Lung (tissue), 12 donors: ENCODE data around the gene ATXN10. TPM values are rescaled to one million over a fixed set of nuclear protein-coding genes. Genes with fewer than 3 reads are reported as not detected.

Source experiments
- ATAC-seq: fragments of 200-7000 bp; cut with Tn5 transposase; one replicate; pipeline ENCODE4 v1.9.1; 2020; ENCODE audit warnings: moderate number of reproducible peaks; ENCODE audit not compliant: insufficient read depth, low FRiP score
- DNase-seq, 3 donors: peaks; one replicate each; pipeline ENCODE4 v3.0.0-alpha.2; 2013 to 2017
- H3K27ac ChIP-seq, 2 donors: one replicate each; pipeline ENCODE4 v1.5.1; 2013; ENCODE audit warnings: mild to moderate bottlenecking in 2 of 2, moderate library complexity in 2 of 2, control low read depth in 1 of 2, inconsistent platforms in 1 of 2, low read depth in 1 of 2, low read length in 1 of 2
- H3K27me3 ChIP-seq, 3 donors: one replicate each; pipeline ENCODE4 v1.5.1; 2013; ENCODE audit warnings: low read length in 2 of 3; ENCODE audit not compliant: control insufficient read depth in 3 of 3, insufficient read depth in 3 of 3
- H3K36me3 ChIP-seq, 4 donors: one replicate each; pipeline ENCODE4 v1.5.1; 2013; ENCODE audit warnings: low read length in 4 of 4, mild to moderate bottlenecking in 1 of 4, moderate library complexity in 1 of 4; ENCODE audit not compliant: control insufficient read depth in 4 of 4, insufficient read depth in 4 of 4
- H3K4me1 ChIP-seq, 5 donors: one replicate each; pipeline ENCODE4 v1.5.1; 2013; ENCODE audit warnings: low read length in 5 of 5, mild to moderate bottlenecking in 2 of 5, moderate library complexity in 1 of 5; ENCODE audit not compliant: control insufficient read depth in 5 of 5, insufficient read depth in 5 of 5
- H3K4me3 ChIP-seq: one replicate; pipeline ENCODE4 v1.5.1; 2013; ENCODE audit warnings: mild to moderate bottlenecking, control low read depth, moderate library complexity
- H3K9ac ChIP-seq, 2 donors: one replicate each; pipeline ENCODE4 v1.5.1; 2013; ENCODE audit warnings: low read length in 2 of 2, control low read depth in 1 of 2; ENCODE audit not compliant: insufficient read depth in 1 of 2
- H3K9me3 ChIP-seq, 4 donors: one replicate each; pipeline ENCODE4 v1.5.1; 2013; ENCODE audit warnings: low read length in 3 of 4, mild to moderate bottlenecking in 1 of 4, moderate library complexity in 1 of 4; ENCODE audit not compliant: control insufficient read depth in 4 of 4, insufficient read depth in 3 of 4
- WGBS, 2 donors: extraction: QIAGEN DNeasy Blood & Tissue Kit; methylation state at CpG; one replicate each; pipeline ENCODE4 v1.1.7; 2013; 5-methylcytosine and 5-hydroxymethylcytosine counted together
- polyA plus RNA-seq, 2 donors: library from polyadenylated mRNA; stranded (reverse); fragments of 200-250 nt; gene quantifications; one replicate each; pipeline ENCODE4 v1.2.1, GENCODE V29; 2013
- total RNA-seq, 2 donors: library from RNA; depleted of rRNA in 1 of 2; stranded (reverse); fragments of >200 nt in 1 of 2; gene quantifications; one replicate each; pipeline ENCODE4 v1.2.1, GENCODE V29; 2014 to 2021
- TF ChIP-seq, protein P1 (sequence below): IDR thresholded peaks from 2 replicates; pipeline ENCODE4 v1.5.1; 2012; ENCODE audit warnings: mild to moderate bottlenecking; ENCODE audit errors: control extremely low read depth, extremely low read depth
- donor health status: control.
- donor health status: control.
- donor health status: Bipolar disorder and iron deficiency.
- donor health status: healthy.
- donor health status: DM: yes; HTN: yes; CAD: no.

The ATXN10 gene
- total and polyA plus RNA-seq, 4 donors = 41.9 to 164 (median 92.2) TPM

DNA sequence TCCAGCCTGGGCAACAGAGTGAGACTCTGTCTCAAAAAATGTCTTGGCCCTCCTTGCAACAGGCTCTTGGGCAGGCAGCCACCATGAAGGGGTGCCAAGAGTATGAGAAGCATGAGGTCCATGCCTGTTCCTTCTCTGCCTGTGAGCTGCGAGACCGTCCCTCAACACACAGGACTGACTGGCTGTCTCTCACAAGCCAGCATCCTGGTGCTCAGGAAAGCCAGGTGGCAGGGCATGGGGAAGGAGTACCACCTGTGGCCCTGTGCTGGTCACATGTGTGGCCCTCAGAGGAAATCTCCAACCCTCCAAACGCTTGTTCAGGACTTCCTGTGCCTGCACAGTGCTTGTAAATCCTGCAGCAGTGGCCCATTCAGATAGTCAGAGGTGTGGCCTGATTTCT is 83.2 kb downstream of the ATXN10 start:
- Histone ChIP-seq H3K27ac (peak overlapping the region in 1 of 2 donors; percentile 15), H3K27me3 (no peaks in the 10 kb centered on the region), H3K9me3 (no peaks in the 10 kb centered on the region), H3K9ac (no peak overlapping the region), H3K4me1 (peaks cover 0 to 24% (median 9%) of the 10 kb centered on the region in 5 donors), H3K4me3 (no peak overlapping the region), H3K36me3 (peaks cover 0 to 14% (median 4%) of the 10 kb centered on the region in 4 donors)
- 43 to 60% methylated on average over 3 of the region's 3 CpGs for WGBS, 2 donors
- peak in 1 of 3 donors; percentile 16 for DNase-seq
- TF ChIP-seq, protein P1, sequence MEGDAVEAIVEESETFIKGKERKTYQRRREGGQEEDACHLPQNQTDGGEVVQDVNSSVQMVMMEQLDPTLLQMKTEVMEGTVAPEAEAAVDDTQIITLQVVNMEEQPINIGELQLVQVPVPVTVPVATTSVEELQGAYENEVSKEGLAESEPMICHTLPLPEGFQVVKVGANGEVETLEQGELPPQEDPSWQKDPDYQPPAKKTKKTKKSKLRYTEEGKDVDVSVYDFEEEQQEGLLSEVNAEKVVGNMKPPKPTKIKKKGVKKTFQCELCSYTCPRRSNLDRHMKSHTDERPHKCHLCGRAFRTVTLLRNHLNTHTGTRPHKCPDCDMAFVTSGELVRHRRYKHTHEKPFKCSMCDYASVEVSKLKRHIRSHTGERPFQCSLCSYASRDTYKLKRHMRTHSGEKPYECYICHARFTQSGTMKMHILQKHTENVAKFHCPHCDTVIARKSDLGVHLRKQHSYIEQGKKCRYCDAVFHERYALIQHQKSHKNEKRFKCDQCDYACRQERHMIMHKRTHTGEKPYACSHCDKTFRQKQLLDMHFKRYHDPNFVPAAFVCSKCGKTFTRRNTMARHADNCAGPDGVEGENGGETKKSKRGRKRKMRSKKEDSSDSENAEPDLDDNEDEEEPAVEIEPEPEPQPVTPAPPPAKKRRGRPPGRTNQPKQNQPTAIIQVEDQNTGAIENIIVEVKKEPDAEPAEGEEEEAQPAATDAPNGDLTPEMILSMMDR = no peak
- no peak for ATAC-seq

- no peak overlapping the region for H3K27ac ChIP-seq
- TF ChIP-seq, protein P1 = no peak
- H3K4me1 ChIP-seq = peaks cover 0 to 24% (median 9%) of the 10 kb centered on the region in 5 donors
- 50 to 61% methylated on average over 1 of the region's 1 CpG for WGBS, 2 donors
- DNase-seq (no peak), ATAC-seq (no peak)
- H3K9me3 ChIP-seq = no peaks in the 10 kb centered on the region
- H3K27me3 ChIP-seq = no peaks in the 10 kb centered on the region
- H3K36me3 ChIP-seq = peaks cover 0 to 14% (median 3%) of the 10 kb centered on the region in 4 donors
- H3K9ac ChIP-seq = no peak overlapping the region
- H3K4me3 ChIP-seq = no peak overlapping the region
These were observed 84.9 kb downstream of the ATXN10 start for GRCh38 chr22:45756558-45756957.

- Histone ChIP-seq H3K4me1 (peaks cover 0 to 24% (median 9%) of the 10 kb centered on the region in 5 donors), H3K9me3 (no peaks in the 10 kb centered on the region), H3K4me3 (no peak overlapping the region), H3K27ac (peak overlapping the region in 1 of 2 donors; percentile 55), H3K36me3 (peaks cover 0 to 14% (median 3%) of the 10 kb centered on the region in 4 donors), H3K27me3 (no peaks in the 10 kb centered on the region), H3K9ac (no peak overlapping the region)
- TF ChIP-seq, protein P1 = no peak
- ATAC-seq (no peak), DNase-seq (peak; percentile 84 to 93 (median 90))
- WGBS, 2 donors = 58 to 84% methylated on average over 14 of the region's 14 CpGs
These were observed 85.4 kb downstream of the ATXN10 start for GRCh38 chr22:45757068-45757467.

DNA sequence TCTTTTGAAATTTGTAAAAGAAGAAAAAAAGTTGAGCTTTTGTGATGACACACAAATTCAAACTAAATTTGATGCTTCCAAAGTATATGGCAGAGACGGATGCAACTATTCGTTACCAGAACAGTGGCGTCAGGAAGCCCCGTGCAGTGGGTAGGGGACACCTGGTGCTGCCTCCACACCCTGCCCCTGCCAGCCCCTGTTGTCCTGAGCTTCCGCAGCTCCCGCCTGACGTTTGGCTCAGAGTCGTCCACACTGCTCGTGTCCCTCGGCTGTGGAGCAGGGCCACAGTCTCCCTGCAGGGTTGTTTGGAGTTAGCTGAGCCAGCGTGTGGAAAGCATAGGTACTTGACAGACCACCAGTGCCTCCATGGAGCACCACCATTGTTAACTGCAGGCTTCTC is 86.3 kb downstream of the ATXN10 start:
- H3K27ac ChIP-seq = no peak overlapping the region
- 89 to 95% methylated on average over 11 of the region's 11 CpGs for WGBS, 2 donors
- DNase-seq = no peak
- TF ChIP-seq, protein P1 = no peak
- peaks cover 0 to 14% (median 3%) of the 10 kb centered on the region in 4 donors for H3K36me3 ChIP-seq
- no peak overlapping the region for H3K4me3 ChIP-seq
- ATAC-seq = no peak
- peaks cover 0 to 24% (median 12%) of the 10 kb centered on the region in 5 donors for H3K4me1 ChIP-seq
- no peak overlapping the region for H3K9ac ChIP-seq
- no peaks in the 10 kb centered on the region for H3K9me3 ChIP-seq
- H3K27me3 ChIP-seq = no peaks in the 10 kb centered on the region
